Endodermal cell (in vitro differentiated cells): ENCODE results near the gene GAB4. TPM values are rescaled to one million over a fixed set of nuclear protein-coding genes. Genes with fewer than 3 reads are reported as not detected.

Experiments
- DNase-seq: peaks from one replicate; pipeline ENCODE4 v3.0.0-alpha.2; 2017
- H3K27ac ChIP-seq: 2 replicates; pipeline ENCODE4 v1.5.1; 2013; ENCODE audit warnings: mild to moderate bottlenecking, low read depth, low read length, moderate library complexity
- H3K27me3 ChIP-seq: 2 replicates; pipeline ENCODE4 v1.6.1; 2013; ENCODE audit warnings: mild to moderate bottlenecking, low read length, moderate library complexity; ENCODE audit not compliant: insufficient read depth, control insufficient read depth, poor library complexity, severe bottlenecking
- H3K36me3 ChIP-seq: 2 replicates; pipeline ENCODE4 v1.7.0; 2013; ENCODE audit warnings: mild to moderate bottlenecking, low read length, moderate library complexity; ENCODE audit not compliant: control insufficient read depth, insufficient read depth
- H3K4me1 ChIP-seq: one replicate; pipeline ENCODE4 v1.7.0; 2013; ENCODE audit warnings: low read length; ENCODE audit not compliant: control insufficient read depth, insufficient read depth
- H3K4me3 ChIP-seq: 2 replicates; pipeline ENCODE4 v1.5.1; 2013; ENCODE audit warnings: mild to moderate bottlenecking, low read length, moderate library complexity
- H3K9ac ChIP-seq: 2 replicates; pipeline ENCODE4 v1.6.1; 2013; ENCODE audit warnings: mild to moderate bottlenecking, low read length, moderate library complexity; ENCODE audit not compliant: poor library complexity, severe bottlenecking; ENCODE audit errors: extremely low read depth
- H3K9me3 ChIP-seq: 2 replicates; pipeline ENCODE4 v1.6.1; 2013; ENCODE audit warnings: mild to moderate bottlenecking, low read length, moderate library complexity; ENCODE audit not compliant: control insufficient read depth
- H3K27ac Mint-ChIP-seq: 2 replicates; pipeline ENCODE4 v1.8.0; 2020; ENCODE audit warnings: mixed read lengths
- H3K27me3 Mint-ChIP-seq: 2 replicates; pipeline ENCODE4 v1.8.0; 2021; ENCODE audit warnings: mild to moderate bottlenecking, mixed read lengths; ENCODE audit not compliant: insufficient read depth
- H3K36me3 Mint-ChIP-seq: 2 replicates; pipeline ENCODE4 v1.8.0; 2020; ENCODE audit warnings: low read depth, mixed read lengths
- H3K4me1 Mint-ChIP-seq: 2 replicates; pipeline ENCODE4 v1.8.0; 2020; ENCODE audit warnings: mixed read lengths
- H3K4me3 Mint-ChIP-seq: 2 replicates; pipeline ENCODE4 v1.8.0; 2020; ENCODE audit warnings: mild to moderate bottlenecking, moderate library complexity, mixed read lengths
- H3K9me3 Mint-ChIP-seq: 2 replicates; pipeline ENCODE4 v1.8.0; 2020; ENCODE audit warnings: mild to moderate bottlenecking, mixed read lengths
- WGBS, 2 experiments: methylation state at CpG; one replicate each; pipeline versions ENCODE4 v1.1.5 to v1.1.7; 2013; ENCODE audit warnings: missing lambda C conversion rate in 2 of 2, mixed read lengths in 1 of 2; ENCODE audit not compliant: insufficient coverage in 1 of 2, insufficient read length in 1 of 2; 5-methylcytosine and 5-hydroxymethylcytosine counted together
- total RNA-seq, 2 donors: library from RNA; stranded (reverse); fragmentation: NEBNext Ultra II Directional in 1 of 2; extraction: Animal tissue kit (Norgen Biotek cat#: 25700) in 1 of 2; gene quantifications; 2 replicates in 1 of 2; 3 replicates in 1 of 2; pipeline ENCODE4 v1.2.1, GENCODE V29; 2021
- TF ChIP-seq, protein P1 (sequence below): fragments of 200-600 bp; sonication (generic); conservative IDR thresholded peaks from 2 replicates; pipeline ENCODE4 v1.5.0; 2021; ENCODE audit warnings: antibody characterized with exemption, mild to moderate bottlenecking

Gene GAB4
- total RNA-seq, 2 donors from 2014 or later: 0.22 TPM; not detected in 1

DNA sequence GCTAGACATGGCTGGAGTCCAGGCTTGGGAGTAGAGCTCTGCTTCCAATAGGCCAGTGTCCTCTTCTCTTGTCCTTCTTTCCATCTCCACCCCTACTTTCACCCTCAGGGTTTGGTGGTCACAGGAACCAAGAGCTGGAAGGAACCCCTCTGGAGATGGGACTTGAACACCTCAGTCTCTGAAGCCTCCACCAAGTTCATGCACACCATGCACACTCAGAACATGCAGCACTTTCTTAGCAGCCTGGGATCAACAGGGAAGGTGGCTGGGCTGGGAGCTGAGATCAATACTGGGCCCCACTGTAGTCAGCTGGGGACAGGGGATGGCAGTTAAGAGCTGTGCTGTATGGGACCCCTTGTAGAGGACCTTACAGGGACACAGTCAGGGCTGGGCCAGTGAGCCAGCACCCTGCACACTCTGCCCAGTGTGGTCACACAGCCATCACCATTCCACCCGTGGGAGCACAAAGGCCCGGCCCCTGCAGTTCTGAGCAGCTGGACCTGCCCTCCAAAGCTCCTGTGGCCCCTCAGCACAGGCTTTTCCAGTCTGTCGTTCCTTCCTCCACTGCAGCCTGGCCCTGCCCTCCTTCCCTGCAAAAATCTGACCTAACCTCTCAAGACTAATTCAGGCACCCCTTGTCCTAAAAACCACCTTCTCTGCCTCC is 47.7 kb downstream of the GAB4 start:
- Histone ChIP-seq H3K27me3 (no peaks in the 10 kb centered on the region), H3K4me3 (no peak overlapping the region), H3K36me3 (no peaks in the 10 kb centered on the region), H3K9me3 (no peaks in the 10 kb centered on the region), H3K4me1 (no peaks in the 10 kb centered on the region), H3K9ac (no peak overlapping the region), H3K27ac (no peak overlapping the region)
- H3K36me3 Mint-ChIP-seq: no peaks in the 10 kb centered on the region
- DNase-seq: no peak
- no peak overlapping the region for H3K4me3 Mint-ChIP-seq
- WGBS, 2 experiments: 65 to 80% methylated on average over 3 of the region's 3 CpGs
- H3K27ac Mint-ChIP-seq: no peak overlapping the region
- TF ChIP-seq, protein P1, sequence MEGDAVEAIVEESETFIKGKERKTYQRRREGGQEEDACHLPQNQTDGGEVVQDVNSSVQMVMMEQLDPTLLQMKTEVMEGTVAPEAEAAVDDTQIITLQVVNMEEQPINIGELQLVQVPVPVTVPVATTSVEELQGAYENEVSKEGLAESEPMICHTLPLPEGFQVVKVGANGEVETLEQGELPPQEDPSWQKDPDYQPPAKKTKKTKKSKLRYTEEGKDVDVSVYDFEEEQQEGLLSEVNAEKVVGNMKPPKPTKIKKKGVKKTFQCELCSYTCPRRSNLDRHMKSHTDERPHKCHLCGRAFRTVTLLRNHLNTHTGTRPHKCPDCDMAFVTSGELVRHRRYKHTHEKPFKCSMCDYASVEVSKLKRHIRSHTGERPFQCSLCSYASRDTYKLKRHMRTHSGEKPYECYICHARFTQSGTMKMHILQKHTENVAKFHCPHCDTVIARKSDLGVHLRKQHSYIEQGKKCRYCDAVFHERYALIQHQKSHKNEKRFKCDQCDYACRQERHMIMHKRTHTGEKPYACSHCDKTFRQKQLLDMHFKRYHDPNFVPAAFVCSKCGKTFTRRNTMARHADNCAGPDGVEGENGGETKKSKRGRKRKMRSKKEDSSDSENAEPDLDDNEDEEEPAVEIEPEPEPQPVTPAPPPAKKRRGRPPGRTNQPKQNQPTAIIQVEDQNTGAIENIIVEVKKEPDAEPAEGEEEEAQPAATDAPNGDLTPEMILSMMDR: no peak
- H3K9me3 Mint-ChIP-seq: no peaks in the 10 kb centered on the region
- no peaks in the 10 kb centered on the region for H3K27me3 Mint-ChIP-seq
- no peaks in the 10 kb centered on the region for H3K4me1 Mint-ChIP-seq

DNA sequence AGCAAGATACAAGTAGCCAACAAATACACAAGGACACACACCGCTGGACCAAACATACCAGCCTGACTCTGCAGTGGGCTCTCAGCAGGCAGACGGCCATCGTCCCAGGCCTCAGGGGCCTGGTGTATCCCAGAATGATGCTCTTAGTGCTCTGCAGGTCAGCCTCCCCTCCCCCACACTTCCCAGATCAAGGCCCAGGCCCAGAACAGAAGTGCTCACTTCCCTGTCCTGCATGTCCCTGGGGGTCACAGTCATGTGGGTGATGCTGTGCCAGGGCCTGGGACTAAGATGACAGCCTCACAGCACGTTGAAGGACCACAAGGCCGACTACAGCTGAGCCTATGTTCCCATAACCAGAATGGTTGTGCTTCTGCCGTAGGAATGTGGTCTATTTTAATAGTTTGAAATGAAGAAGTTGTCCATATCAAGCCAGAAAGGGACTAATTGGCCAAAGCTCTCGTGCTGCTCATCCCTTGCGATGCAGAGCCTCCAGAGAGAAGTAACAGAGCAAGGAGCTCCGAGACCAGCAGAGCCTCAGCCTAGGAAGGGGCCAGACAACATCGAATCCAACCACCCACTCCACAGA is 48.6 kb downstream of the GAB4 start:
- H3K4me3 Mint-ChIP-seq: no peak overlapping the region
- Histone ChIP-seq H3K27ac (no peak overlapping the region), H3K36me3 (no peaks in the 10 kb centered on the region), H3K4me1 (no peaks in the 10 kb centered on the region), H3K4me3 (no peak overlapping the region), H3K27me3 (no peaks in the 10 kb centered on the region), H3K9me3 (no peaks in the 10 kb centered on the region), H3K9ac (no peak overlapping the region)
- no peak for DNase-seq
- no peaks in the 10 kb centered on the region for H3K36me3 Mint-ChIP-seq
- H3K9me3 Mint-ChIP-seq: no peaks in the 10 kb centered on the region
- TF ChIP-seq, protein P1: no peak
- H3K4me1 Mint-ChIP-seq: no peaks in the 10 kb centered on the region
- no peak overlapping the region for H3K27ac Mint-ChIP-seq
- H3K27me3 Mint-ChIP-seq: no peaks in the 10 kb centered on the region
- 71 to 100% methylated on average over 5 to 10 of the region's 10 CpGs for WGBS, 2 experiments

DNA sequence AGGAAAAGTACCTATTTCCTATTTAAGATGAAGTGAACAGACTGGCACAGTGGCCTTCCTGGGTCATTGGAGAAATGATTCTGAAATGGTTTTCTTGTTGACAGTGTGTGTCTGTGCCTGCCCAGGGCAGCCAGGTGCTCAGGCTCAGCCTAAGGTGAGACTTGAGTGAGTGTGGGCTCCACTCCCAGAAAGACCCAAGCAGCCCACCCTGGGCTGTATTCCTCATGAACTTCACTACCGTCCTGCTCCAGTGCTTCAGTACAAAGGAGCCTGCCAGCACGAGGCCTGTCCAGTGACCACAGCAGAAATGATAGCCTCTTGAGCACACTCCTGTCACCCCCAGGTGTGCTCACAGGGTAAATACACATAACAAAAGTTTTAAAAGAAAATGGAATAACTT is 49.5 kb downstream of the GAB4 start:
- Histone ChIP-seq H3K27ac (no peak overlapping the region), H3K4me3 (no peak overlapping the region), H3K9ac (no peak overlapping the region), H3K4me1 (no peaks in the 10 kb centered on the region), H3K27me3 (no peaks in the 10 kb centered on the region), H3K9me3 (no peaks in the 10 kb centered on the region), H3K36me3 (no peaks in the 10 kb centered on the region)
- H3K27me3 Mint-ChIP-seq: peaks cover 2% of the 10 kb centered on the region
- H3K36me3 Mint-ChIP-seq: no peaks in the 10 kb centered on the region
- H3K4me1 Mint-ChIP-seq: no peaks in the 10 kb centered on the region
- DNase-seq: no peak
- H3K4me3 Mint-ChIP-seq: no peak overlapping the region
- 77% methylated on average over 2 of the region's 2 CpGs; no CpG with 5 or more reads in 1 of the 2 experiments for WGBS, 2 experiments
- H3K9me3 Mint-ChIP-seq: no peaks in the 10 kb centered on the region
- TF ChIP-seq, protein P1: no peak
- H3K27ac Mint-ChIP-seq: no peak overlapping the region
